Pulmonary artery endothelial cell (primary cell): ENCODE data around the gene ZC3H4. TPM values are rescaled to one million over a fixed set of nuclear protein-coding genes. Genes with fewer than 3 reads are reported as not detected.
"Not testable (repeated sequence)": the region's sequence is repeated elsewhere in the genome, so short reads cannot be mapped to it uniquely, and the experiment has no call there.

Source experiments
- DNase-seq: peaks from one replicate; pipeline ENCODE4 v3.0.0-alpha.2; 2011; ENCODE audit warnings: low read depth, low spot score
- total RNA-seq: library from RNA; depleted of rRNA; stranded (reverse); fragments of >200 nt; gene quantifications from 2 replicates; pipeline ENCODE4 v1.2.3, GENCODE V29; 2014

ZC3H4 gene
- total RNA-seq, 1 donor from 2014 or later, result 12.7 TPM

DNA sequence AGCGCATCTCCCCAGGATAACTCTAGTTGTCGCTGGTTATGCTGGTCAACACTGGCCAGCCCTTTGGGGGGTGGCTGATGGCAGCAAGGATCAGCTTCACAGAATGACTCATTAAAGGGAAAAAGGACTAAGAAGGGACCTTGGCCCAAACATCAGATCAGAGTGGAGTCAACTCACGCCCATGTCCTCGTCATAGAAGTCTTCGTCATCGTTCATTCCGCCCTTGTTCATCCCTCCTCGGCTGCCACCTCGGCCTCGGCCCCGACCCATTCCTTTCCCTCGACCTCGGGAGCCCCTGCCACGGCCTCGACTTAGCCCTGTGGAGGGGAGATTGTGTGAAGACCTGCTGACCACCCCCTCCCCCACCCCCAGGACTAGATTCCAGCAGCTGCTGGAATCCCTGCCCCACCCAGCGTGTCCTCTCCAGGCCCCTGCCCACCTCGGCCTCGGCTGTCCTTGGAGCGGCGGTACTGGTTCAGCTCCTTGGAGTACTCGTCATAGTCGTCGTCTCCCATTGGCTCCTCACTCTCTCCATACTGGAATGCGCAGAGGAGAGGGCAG is 28.6 kb downstream of the ZC3H4 start:
- no peak for DNase-seq

DNA sequence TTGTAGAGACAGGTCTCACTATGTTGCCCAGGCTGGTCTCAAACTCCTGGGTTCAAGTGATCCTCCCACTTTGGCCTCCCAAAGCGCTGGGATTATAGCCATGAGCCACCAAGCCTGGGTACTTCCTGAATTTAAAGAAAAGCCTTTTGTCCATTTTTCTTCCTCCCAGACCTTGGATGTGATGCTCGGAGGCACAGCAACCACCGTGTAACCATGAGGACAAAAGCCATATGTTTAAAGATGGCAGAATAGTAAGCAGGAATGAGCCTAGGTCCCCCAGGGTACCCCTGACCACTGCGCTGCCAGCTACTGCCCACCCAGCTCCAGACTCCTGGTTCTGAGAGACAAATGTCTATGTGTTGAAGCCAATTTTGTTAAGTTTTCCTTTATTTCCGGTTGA is 31.1 kb downstream of the ZC3H4 start:
- DNase-seq, result no peak

DNA sequence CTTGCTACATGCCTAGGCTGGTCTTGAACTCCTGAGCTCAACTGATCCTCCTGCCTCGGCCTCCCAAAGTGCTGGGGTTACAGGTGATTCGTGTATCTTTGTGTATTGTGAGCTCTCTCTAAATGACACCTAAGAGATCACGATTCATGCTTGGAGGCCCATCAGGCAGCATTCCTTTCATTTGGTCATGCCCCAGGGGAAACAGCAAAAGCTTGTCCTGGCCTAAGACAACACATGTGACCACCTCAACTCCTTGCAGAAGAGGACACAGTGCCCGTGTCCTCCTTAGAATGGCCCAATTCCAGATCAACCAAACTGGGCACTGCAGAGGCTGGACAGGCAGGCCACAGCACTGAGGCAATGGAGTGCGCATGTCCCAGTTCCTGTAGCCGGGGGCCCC is 32.5 kb downstream of the ZC3H4 start:
- no peak for DNase-seq

DNA sequence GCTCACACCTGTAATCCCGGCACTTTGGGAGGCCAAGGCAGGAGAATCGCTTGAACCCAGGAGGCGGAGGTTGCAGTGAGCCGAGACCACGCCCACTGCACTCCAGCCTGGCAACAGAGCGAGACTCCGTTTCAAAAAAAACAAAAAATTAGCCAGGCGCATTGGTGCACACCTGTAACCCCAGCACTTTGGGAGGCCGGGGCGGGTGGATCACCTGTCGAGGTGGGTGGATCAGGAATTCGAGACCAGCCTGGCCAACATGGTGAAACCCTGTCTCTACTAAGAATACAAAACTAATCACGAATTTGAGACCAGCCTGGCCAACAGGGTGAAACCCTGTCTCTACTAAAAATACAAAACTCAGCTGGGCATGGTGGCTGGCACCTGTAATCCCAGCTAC is 35.2 kb downstream of the ZC3H4 start:
- DNase-seq, result not testable (repeated sequence)

DNA sequence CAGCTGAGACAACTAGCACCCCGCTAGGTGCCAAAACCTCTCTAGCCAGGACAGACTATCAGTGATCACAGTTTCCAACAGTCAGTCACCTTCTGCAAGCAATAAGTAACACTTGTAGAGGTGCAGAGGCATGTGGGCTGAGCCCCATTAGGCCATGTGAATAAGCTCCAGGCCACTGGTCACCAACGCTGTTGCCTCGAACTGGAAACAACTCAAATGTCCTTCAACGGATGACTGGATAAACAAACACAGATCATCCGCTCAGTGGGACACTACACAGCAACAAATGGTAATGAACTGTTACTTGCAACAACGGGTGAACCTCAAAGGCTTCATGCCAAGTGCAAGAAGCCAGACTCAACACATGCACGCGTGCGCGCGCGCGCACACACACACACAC is 37.6 kb downstream of the ZC3H4 start:
- DNase-seq, result no peak

DNA sequence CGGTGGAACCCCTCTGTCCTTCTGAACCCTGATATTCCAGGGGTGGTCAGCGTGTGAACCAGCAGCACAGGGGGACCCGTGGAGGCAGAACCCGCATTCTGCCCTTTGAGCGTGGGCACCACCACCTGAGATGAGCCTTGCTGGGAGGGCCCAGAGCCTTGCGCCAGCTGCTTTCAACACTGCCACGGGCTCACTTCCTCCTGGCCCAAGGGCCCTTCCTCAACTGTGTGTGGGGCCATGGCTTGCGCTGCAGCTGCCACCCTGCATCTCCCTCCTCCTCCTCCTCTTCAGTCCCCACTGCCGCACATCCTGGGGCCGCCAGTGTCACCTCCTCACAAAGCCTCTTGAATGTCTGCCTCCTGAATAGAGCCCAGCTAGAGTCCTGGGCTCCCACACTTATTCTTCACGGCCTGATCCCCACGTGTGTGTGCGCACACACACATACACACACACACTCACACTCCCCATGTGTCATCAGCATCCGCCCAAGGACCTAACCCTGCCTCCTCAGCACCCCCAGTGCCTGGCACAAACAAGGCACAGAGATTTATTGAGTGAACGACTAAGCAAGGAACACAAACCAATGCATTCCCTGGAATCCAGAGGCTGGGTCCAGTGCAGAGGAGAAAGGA is 38.3 kb downstream of the ZC3H4 start:
- DNase-seq, result no peak

DNA sequence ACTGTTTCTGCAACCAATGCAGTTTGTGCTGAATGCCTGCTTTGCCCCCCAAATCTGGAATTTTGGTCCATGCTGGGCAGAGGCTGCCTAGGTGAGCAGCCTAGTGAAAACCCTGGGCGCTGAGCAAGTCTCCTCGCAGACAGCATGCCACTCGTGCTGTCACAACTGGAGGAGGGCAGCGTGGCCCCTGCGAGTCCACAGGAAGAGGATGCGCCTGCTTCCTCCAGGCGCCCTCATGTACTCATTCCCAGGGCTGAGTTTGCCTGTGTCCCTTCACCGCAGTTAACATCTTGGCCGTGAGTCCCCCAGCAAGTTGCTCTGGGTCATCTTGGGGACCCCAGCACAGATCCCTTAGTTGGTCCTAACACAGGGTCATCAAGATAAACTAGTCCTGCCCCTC is 39.0 kb downstream of the ZC3H4 start:
- no peak for DNase-seq

DNA sequence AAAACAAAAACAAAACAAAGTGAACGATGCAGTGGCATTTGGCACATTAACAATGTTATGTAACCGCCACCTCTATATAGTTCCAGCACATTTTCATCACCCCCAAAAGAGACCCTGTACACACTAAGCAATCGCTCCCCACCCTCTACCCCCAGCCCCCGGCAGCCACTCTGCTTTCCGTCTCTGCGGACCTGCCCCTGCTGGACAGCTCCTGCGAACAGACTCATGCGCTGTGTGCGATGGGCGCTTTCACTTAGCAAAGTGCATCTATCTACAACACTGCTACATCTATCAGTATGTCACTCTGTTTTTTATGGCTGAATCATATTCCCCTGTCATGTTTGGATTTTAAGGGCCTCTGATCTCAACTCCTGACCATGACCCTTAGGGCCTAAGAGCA is 40.0 kb downstream of the ZC3H4 start:
- DNase-seq, result no peak

DNA sequence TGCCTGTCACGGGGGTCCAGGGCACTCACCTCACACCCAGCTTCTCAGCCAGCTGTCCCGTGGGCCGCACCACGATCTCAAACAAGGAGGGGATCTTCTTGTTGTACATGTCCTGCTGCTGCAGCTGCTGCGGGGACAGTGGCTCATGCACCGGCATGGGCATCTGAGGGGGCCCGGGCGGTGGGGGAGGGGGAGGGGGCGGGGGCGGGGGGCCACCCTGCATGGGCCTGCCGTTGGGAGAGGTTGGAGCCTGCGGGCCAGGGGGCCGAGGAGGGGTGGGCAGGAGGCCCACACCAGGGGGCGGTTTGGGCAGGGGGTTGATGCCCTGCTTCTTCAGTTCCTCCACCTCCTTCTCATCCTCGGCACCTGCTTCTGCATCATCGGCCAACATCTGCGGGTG is 41.3 kb downstream of the ZC3H4 start:
- DNase-seq, result no peak

DNA sequence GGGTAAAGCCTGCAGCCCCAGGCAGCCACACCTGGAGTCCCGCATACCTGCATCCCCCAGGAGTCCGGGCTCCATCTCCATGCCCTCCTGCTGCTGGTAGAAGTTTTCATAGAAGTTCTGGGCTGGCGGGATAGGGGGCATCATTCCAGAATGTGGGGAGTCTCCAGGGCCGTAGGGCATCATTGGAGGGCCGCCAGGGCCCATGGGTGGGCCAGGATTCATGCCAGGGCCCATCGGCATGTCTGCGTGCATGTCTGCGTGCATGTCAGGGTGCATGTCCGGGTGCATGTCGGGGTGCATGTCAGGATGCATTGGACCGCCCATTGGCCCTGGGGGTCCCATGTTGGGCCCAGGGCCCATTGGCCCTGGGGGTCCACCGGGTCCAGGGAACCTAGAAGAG is 41.8 kb downstream of the ZC3H4 start:
- no peak for DNase-seq

DNA sequence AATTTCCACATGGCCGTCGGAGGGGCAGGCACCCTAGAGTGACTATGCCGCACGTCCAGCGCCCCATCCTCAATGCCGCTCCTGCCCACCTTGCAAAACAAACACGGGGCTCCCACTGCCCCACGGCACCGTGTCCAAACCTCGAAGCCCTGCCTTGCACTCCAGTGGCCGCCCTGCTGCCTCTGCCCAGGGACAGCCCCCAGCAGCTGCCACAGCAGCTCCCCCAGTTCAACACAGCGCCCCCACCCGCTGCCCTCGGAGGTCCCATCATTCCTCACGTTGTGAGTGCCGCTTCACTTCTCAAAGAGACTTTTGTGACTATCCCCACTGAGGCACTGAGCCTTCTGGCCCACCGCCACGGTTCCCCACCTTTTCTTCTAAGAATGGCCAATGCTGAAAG is 42.8 kb downstream of the ZC3H4 start:
- DNase-seq, result no peak

DNA sequence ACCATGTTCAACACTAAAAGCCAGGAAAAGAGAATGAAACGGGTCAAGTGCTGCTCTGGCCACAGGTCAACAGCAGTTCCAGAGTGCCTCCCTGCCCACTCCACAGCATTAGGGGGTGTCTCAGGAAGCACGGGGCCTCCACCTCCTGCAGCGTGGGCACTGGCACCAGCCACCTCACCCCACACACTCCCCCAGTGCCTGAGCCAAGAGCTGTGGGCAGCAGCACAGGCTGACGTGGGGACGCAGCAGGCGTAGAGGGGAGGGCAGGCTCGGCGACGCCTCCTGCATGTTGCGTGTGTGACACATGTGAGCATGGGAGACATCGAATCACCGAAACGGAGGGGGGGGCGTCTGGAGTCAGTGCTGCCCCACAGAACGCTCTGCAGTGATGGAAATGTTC is 43.8 kb downstream of the ZC3H4 start:
- no peak for DNase-seq

DNA sequence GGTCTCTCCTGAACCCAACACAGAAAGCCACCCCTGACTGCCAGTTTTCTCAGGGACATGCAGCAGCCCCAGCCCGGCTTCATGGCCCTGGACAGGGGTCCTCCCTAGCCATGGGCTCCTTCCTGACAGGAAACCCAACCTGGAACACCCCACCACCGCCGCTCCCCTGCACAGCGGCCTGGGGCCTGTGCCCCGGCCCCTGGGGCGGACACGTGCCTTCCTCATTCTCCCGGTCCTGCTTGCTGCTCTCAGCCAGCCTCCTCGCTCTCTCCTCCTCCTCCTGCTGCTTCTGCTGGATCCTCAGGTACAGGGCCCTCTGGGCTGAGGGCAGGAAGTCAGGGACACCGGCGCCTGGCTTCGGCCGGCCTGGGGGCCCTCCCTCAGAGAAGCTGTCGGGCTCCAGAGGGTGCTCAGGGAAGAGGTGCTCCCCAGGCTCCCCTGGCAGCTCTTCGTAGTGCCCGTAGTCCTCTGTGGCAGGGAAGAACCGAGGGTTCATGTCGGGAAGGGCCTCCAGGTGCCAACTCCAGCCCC is 44.6 kb downstream of the ZC3H4 start:
- no peak for DNase-seq

DNA sequence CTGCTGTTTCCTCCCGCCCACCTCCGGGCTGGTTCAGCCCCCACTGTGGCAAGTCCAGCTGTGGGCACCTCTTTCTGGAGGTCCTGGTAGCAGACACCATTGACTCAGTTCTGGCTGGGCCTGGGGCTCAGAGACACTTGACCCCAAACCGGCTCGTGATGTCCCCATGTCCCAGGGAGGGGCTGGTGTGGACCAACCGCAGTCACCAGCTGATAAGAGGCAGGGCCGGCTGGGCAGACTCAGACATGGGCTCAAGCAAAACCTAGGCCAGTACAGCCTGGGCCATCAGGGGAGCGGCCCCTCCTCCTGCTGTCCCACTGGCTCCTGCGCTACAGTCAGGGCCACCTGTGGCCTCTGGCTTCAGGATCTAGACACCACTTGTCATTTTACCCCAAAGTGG is 45.3 kb downstream of the ZC3H4 start:
- no peak for DNase-seq

DNA sequence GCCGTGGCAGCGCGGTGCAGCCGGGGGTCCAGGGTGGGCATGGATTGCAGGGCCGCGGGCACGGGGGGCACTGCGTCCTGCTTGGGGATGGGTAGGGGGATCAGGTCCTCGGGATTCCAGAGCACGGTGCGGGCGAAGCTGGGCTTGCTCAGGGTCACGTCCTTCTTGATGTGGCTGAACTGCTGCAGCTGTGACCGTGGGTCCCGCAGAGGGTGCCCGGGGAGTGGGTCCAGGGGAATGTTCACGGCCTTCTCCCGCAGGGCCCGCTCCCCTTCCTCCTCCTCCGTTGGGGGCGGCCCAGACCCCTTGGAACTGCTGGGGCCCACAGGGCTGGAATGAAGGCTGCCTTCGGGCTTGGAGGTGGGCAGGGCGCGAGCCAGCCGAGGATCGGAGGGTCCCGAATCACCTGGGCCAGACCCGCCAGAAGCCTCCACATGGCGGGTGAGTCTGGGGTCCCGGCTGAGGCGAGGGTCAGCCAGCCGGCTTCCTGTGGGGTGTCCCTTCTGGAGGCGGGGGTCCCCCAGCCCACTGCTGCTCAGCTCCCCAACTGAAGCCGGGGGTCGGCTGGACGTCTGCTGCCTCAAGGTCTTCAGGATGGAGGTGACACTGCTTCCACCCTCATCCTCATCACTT is 46.2 kb downstream of the ZC3H4 start:
- no peak for DNase-seq

DNA sequence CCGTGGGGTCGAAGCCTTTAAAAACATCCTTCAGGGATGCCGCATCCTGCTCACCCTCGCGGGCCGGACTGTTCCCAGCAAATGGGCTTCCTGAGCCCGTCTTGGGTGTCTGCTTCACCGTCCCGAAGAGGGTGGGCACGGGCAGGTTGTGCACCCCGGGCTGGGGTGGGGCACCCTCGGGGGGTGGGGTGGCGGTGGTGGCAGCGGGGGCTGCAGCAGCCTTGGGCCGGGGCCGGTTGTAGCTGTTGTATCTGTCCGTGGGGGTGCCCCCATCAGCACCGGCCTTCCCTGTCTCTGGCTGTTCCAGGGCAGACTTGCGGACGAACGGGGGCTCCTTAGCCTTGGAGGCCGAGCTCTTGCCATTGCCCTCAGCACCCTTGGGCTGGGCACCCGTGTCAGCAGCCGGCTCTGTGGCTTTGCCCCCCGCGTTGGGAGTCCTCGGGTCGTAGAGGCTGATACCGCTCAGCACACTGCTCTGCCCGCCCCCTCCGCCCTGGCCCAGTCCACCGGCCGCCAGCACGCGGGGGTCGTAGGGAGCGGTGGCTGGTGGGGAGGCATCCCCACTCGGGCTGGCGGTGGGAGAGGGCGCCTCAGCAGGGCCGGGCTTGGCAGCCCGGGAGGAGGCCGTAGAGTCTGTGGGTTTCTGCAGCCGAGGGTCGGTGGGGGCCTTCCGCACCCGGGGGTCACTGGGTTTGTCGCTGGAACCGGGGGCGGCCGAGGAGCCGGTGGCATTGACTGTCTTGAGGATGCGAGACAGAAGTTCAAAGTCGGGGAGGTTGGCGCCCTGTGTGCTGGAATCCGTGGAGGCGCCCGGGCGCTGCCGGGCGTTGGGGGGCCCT is 47.0 kb downstream of the ZC3H4 start:
- DNase-seq, result no peak

DNA sequence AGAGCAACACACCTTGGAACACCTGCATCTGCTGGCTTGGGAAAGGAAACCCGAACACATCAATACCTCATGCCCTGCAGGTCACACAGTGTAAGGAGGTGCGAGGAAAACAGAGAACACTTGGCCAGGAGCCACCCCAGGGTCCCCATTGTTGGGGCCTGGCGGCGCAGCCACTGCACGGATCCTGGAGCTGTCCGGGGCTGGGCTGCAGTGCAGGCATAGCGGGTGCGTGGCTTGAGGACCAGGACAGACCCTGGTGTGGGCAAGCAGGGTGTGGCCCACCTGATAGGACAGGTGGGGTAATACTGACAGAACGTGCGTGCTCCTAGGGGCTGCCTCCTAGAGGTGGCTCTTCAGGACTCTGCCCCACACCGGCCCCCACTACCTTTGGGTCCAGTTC is 48.3 kb downstream of the ZC3H4 start:
- DNase-seq, result no peak

DNA sequence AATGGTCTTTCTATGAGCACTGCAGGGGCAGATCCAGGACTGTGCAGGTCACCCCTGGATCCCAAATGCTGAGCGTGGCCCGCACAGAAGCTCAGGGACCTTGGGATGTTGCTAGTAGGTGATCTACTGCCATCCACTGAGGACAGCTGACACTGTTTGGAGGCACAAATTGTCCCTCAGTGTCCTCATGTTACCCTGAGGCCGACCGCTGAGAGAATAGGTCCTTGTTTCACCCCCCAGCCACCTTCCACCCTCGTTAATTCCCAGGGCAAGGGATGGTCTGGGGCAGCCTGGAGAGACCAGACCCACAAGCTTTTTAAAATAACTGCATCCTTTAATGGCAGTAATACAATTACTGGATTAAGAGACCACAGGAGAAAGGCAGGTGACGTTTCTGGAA is 49.7 kb downstream of the ZC3H4 start:
- DNase-seq, result no peak

DNA sequence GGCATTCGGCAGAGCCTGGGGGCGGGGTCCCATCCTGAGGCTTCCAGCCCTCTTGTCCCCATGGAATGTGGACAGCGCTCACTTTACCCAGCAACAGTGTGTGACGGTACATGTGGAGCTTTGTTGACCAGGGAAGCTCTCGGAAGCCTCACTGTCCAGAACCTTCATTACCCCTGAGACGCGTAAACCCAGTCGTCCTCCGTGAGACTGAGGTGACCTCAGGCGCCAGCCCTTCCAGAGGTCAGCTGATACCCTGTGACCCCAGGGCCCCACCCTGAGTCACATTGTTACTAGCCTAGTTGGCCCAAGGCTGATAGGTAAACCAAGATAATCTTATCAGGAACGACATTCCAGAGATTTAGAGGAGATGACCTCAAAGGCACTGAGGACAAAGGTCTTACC is 55.0 kb downstream of the ZC3H4 start:
- DNase-seq, result no peak

DNA sequence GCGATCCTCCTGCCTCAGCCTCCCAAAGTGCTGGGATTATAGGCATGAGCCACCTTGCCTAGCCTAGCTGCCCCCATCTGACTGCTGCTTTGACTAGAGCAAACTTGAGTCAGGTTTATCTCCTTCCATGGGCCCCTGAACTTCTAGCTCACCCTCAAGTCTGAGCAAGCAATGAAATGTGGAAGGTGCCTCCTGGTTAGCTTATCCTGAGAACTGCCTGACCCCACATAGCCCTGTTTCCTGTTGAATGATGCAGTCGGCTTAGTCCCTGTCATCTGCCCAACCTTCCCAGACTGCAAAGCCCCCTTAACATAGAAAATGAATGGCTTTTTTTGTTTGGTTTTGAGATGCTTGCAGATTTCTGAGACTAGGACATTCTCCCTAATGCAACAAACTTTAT is 56.2 kb downstream of the ZC3H4 start:
- DNase-seq, result no peak

DNA sequence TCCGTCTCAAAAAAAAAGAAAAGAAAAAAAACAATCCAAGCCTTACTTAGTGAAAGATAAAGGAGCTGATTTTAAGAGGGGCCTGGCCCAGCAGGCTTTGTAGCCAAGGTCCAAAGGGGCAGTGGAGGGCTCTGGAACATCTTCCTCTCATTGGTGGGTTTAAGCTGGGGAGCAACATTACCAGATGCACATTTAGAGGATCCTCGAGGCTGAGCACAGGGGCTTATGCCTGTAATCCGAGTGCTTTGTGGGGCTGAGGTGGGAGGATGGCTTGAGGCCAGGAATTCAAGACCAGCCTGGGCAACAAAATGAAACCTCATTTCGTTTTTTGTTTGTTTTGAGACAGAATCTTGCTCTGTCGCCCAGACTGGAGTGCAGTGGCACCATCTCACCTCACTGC is 57.2 kb downstream of the ZC3H4 start:
- no peak for DNase-seq

DNA sequence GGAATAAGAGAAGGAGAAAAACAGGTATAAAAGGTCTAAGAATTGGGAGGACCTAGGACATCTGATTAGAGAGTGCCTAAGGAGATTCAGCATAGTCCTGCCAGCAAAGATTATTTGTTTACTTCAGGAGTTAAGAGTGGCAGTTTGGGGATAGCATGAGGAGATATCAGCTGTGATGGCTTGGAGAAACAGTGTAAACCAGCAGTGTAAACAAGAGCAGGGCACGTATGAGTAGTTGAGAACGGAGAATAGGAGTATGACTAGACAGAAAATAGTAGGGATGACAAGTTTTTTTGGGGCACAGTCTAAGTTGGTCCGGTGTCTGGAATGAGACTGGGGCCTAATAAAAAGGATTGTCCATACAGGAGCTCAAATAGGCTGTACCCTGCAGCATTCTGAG is 63.0 kb downstream of the ZC3H4 start:
- not testable (repeated sequence) for DNase-seq
